Omental fat pad (tissue), 4 donors: Measurements from ENCODE around the gene CCDC167. TPM values are rescaled to one million over a fixed set of nuclear protein-coding genes. Genes with fewer than 3 reads are reported as not detected.

Experiments used
- ATAC-seq: fragments of 150-250 bp; one replicate; pipeline ENCODE4 v1.9.1; 2016; ENCODE audit warnings: mild to moderate bottlenecking, moderate library complexity; ENCODE audit not compliant: low FRiP score
- DNase-seq: peaks from one replicate; pipeline ENCODE4 v3.0.0-alpha.2; 2019; ENCODE audit warnings: low spot score
- total RNA-seq, 4 donors: library from RNA; depleted of rRNA; stranded (reverse); fragments of >200 nt; gene quantifications; one replicate each; pipeline ENCODE4 v1.1.0, GENCODE V29; 2016
- TF ChIP-seq, protein P1 (sequence below), 3 donors: fragments of 450-650 bp; IDR thresholded peaks; one replicate each; pipeline ENCODE4 v1.5.1; 2016 to 2017; ENCODE audit warnings: antibody characterized with exemption in 3 of 3, mild to moderate bottlenecking in 3 of 3, moderate library complexity in 2 of 3

Gene CCDC167
- total RNA-seq, 4 donors from 2014 or later: 16.0 to 24.0 (median 20.0) TPM

GRCh38 chr6:37480118-37480736 lies 19.5 kb downstream of the CCDC167 start:
- TF ChIP-seq, protein P1, sequence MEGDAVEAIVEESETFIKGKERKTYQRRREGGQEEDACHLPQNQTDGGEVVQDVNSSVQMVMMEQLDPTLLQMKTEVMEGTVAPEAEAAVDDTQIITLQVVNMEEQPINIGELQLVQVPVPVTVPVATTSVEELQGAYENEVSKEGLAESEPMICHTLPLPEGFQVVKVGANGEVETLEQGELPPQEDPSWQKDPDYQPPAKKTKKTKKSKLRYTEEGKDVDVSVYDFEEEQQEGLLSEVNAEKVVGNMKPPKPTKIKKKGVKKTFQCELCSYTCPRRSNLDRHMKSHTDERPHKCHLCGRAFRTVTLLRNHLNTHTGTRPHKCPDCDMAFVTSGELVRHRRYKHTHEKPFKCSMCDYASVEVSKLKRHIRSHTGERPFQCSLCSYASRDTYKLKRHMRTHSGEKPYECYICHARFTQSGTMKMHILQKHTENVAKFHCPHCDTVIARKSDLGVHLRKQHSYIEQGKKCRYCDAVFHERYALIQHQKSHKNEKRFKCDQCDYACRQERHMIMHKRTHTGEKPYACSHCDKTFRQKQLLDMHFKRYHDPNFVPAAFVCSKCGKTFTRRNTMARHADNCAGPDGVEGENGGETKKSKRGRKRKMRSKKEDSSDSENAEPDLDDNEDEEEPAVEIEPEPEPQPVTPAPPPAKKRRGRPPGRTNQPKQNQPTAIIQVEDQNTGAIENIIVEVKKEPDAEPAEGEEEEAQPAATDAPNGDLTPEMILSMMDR (IDR thresholded peaks at IDR 0.05): no peak
- DNase-seq (no peak), ATAC-seq (no peak)

GRCh38 chr6:37479266-37479854 lies 20.3 kb downstream of the CCDC167 start:
- ATAC-seq (no peak), DNase-seq (no peak)

DNA sequence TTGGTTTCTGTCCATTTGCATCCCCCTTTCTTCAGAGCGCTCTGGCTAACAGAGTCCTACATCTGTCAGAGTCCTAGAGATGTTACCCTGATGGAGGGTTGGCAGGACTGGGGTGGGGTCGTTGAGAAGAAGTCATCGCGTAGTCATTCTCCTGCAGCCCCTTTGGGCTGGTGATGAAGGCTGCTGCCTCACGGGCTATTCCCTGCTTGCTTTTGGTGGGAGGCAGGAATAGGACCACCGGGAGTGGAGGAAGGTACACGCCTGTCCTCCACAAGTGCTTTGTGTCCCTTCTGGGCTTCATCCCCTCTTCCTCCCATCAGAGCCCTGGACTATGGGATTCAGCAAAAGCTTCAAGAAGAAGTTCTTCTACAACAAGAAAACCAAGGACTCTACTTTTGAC lies 20.9 kb downstream of the CCDC167 start:
- TF ChIP-seq, protein P1 (IDR thresholded peaks at IDR 0.05): no peak

More at GRCh38 chr6:37479266-37479854, 20.3 kb downstream of the CCDC167 start:
- TF ChIP-seq, protein P1 (IDR thresholded peaks at IDR 0.05): no peak

DNA sequence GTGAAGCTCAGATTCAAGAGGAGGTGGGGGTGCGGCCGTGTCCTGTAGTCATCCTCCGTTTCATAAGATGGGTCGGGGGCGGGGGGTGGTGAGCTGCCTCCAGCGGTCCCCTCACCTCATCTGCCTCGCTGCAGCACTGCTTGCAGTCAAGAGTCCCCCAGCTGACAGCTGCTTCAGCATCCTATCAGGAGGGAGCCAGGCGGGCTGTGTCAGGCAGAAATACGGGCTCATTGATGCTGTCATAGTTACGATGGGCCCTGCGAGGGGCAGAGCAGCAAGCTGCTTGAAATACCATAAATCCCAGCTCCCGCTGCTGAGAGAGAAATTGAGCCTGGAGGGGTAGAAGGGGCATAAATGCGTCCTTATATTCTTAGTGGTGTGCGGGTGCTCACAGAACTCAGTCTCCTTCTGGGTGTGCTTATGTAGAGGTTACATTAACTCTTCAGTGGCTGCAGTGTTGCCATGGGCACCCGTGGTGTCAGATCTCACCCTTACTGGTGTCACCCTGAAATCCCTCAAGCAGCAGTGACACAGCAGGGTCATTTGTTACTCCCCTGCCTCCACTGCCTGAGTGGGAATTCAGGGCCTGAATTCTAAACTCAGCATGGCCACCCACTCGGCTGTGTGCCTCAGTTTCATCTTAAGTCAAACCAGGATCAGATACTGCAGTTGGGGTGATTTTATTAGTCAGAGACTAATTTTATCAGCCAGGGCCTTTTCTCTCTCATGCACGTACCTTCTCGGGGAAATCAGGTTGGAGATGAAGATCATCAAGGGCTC lies 21.8 kb downstream of the CCDC167 start:
- TF ChIP-seq, protein P1 (IDR thresholded peaks at IDR 0.05): no peak
- no peak for ATAC-seq
- no peak for DNase-seq

More for the DNA sequence above, 20.9 kb downstream of the CCDC167 start:
- no peak for ATAC-seq
- no peak for DNase-seq

GRCh38 chr6:37477191-37477590 lies 22.5 kb downstream of the CCDC167 start:
- ATAC-seq (no peak), DNase-seq (no peak)
- TF ChIP-seq, protein P1 (IDR thresholded peaks at IDR 0.05): no peak

DNA sequence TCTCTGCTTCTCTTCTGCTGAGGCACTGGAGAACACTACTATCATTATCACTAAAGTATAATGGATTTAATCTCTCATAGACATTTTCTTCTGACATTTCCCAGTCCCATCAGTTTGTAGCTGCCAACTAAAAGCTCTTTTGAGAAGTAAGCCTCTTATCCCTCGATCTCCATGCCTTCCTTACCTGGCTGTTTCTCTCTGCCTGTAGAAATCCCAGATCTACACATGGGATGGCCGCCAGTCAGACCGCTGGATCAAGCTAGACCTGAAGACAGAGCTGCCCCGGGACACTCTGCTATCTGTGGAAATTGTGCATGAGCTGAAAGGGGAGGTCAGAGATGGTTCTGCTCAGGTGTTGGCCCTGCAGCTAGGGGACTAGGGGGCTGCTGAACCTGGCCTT lies 25.4 kb downstream of the CCDC167 start:
- TF ChIP-seq, protein P1 (IDR thresholded peaks at IDR 0.05): no peak
- no peak for ATAC-seq
- DNase-seq: no peak
